ENCODE data around the gene IRAK1. TPM values are rescaled to one million over a fixed set of nuclear protein-coding genes. Genes with fewer than 3 reads are reported as not detected.

IRAK1 gene
- total RNA-seq, 2 experiments from 2014 or later = 201 to 202 TPM

DNA sequence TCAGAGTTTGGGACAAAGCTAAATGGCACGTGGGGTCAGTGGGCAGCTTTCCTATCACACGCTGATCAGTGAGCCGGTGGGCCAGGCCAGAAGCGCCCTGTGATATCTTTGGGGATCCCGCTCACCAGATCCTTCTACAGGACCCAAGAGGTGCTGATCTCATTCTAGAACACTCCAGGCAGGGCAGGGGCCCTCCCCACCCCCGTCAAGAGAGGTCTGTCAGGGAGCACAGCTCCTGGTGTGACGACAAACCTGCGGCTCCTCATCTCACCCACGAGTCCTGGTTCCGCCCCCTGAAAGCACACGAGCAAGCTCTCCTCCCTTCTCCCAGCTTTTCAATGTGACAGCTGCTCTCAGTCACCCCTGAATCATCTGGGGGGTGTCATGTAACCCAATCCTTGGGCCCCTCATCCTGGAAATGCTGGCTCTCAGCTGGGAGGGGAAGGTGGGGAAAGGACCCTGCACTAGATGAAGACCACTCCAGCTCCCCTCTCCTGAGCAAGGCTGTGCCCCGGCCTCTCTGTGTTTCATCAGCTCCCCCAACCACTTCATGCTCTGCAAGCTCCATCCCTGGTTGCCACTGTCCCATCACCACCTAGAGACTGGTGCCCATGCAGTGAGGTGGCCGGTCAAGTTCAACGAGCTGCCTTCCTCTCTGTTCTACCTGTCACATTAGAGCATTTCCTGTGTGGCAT is 52.7 kb downstream of the IRAK1 start:
- ChIA-PET POLR2A (interaction anchor here (0.7 to 1.3 kb wide), 4 partner anchors 14 to 46 kb away, joined by 4 to 5 read pairs (median 4); no protein-coding TSS in a partner anchor), CTCF (interaction anchor here (0.6 to 2.9 kb wide), 5 partner anchors 15 to 64 kb away, joined by 3 to 14 read pairs (median 7); no protein-coding TSS in a partner anchor)

- CTCF ChIA-PET = interaction anchor here (1.0 to 2.9 kb wide), 4 partner anchors 14 to 47 kb away, joined by 4 to 14 read pairs (median 8); no protein-coding TSS in a partner anchor
- POLR2A ChIA-PET = interaction anchor here (0.7 to 1.3 kb wide), 3 partner anchors 22 to 41 kb away, joined by 3 to 5 read pairs (median 4); partner anchors contain the start of gene RENBP
Observed at GRCh38 chrX:153966283-153966688, 53.4 kb downstream of the IRAK1 start.

DNA sequence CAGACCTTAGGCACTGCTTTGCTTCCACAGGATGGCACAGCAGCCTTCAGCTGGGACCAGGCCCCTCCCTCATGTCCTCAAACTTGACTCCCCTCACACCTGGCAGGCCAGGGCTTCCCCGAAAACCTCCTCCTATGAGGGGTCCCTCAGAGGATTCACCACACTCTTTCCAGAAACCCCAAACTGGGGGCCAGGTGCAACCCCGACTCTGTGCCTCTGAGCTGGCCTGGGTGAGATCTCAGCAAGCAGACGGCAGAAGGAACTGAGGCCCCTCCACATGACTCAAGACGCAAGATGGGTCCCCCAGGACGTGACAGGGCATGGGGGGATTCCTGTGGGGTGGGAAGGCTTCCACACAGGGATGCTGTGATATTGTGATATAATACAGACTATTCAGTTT is 54.3 kb downstream of the IRAK1 start:
- POLR2A ChIA-PET = no interaction called here
- CTCF ChIA-PET = interaction anchor here (1.0 to 2.9 kb wide), 3 partner anchors 13 to 41 kb away, joined by 3 to 14 read pairs (median 10); no protein-coding TSS in a partner anchor

DNA sequence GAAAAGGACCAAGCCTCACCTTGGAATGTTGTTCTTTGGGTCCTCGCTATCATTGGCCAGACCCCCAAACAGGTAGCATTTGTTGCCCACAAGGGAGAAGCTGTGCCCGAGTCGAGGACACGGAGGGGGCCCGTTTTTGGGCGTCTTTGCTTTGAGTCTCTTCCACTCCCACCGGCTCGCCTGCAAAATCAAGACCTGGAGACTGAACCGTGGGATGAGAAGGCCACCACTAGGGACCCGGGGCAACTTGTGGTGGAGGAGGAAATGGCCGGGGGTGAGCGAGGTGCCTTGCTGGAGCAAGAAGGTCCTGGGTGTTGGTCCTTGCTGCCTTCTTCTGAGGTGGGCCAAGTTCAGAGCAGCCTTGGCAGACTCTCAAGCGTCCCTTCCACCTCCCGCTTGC is 55.6 kb downstream of the IRAK1 start:
- CTCF ChIA-PET = no interaction called here
- POLR2A ChIA-PET = no interaction called here

DNA sequence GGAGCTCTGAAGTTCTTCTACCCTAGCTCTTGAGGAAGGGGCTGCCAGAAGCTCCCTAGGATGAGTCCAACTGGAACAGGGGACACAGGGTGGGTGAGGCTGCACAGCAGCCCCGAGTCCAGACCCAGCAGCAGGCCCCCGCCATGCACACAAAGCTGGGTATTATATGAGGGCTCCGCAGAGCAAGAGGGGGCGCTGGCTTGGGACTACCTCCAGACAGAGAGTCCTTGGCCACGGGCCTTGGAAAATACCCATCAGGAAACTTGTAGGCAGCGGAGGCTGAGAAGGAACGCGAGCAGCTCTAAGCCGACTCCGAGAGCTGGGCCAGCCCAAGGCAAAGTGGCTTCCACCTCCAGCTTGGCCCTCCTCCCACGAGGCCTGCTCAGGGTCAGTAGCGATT is 56.2 kb downstream of the IRAK1 start:
- POLR2A ChIA-PET = no interaction called here
- CTCF ChIA-PET = interaction anchor here (2.0 kb wide), 1 partner anchor 16 kb away, joined by 5 read pairs; no protein-coding TSS in a partner anchor

- CTCF ChIA-PET = interaction anchor here (0.6 kb wide), 1 partner anchor 47 kb away, joined by 3 read pairs; no protein-coding TSS in a partner anchor
- POLR2A ChIA-PET = interaction anchor here (1.2 kb wide), 1 partner anchor 9 kb away, joined by 3 read pairs; no protein-coding TSS in a partner anchor
Observed at GRCh38 chrX:153961292-153961691, 58.4 kb downstream of the IRAK1 start.

- CTCF ChIA-PET = no interaction called here
- POLR2A ChIA-PET = no interaction called here
Observed at GRCh38 chrX:153960786-153961185, 58.9 kb downstream of the IRAK1 start.

Other genes starting within 250 kb of the IRAK1 start
- gene SRPK3, start 238.9 kb downstream of the IRAK1 start, total RNA-seq = not detected
- 10 to 100 TPM; 52.7 to 55.6 TPM for gene IDH3G, start 225.5 kb downstream of the IRAK1 start, total RNA-seq
- gene SSR4, start 225.2 kb downstream of the IRAK1 start, total RNA-seq = 100 to 1,000 TPM; 155 to 163 TPM
- under 1 TPM; 0.94 to 0.99 TPM for gene PDZD4, start 189.4 kb downstream of the IRAK1 start, total RNA-seq
- gene L1CAM, start 133.7 kb downstream of the IRAK1 start, total RNA-seq = under 1 TPM; 0.19 to 0.31 TPM
- gene AVPR2, start 115.2 kb downstream of the IRAK1 start, total RNA-seq = not detected
- gene ARHGAP4, start 93.6 kb downstream of the IRAK1 start, total RNA-seq = 100 to 1,000 TPM; 112 to 113 TPM
- 100 to 1,000 TPM; 166 to 167 TPM for gene NAA10, start 84.9 kb downstream of the IRAK1 start, total RNA-seq
- 1 to 10 TPM; 5.3 to 6.3 TPM for gene RENBP, start 75.3 kb downstream of the IRAK1 start, total RNA-seq
- gene HCFC1, start 48.1 kb downstream of the IRAK1 start, total RNA-seq = 100 to 1,000 TPM; 136 to 142 TPM
- 1 to 10 TPM; 3.5 to 4.0 TPM for gene TMEM187, start 47.1 kb downstream of the IRAK1 start, total RNA-seq
- gene MECP2, start 77.8 kb upstream of the IRAK1 start, total RNA-seq = 10 to 100 TPM; 49.8 to 51.2 TPM
- gene OPN1LW, start 124.3 kb upstream of the IRAK1 start, total RNA-seq = not detected
- gene OPN1MW, start 162.7 kb upstream of the IRAK1 start, total RNA-seq = not detected
- not detected for gene OPN1MW2, start 199.9 kb upstream of the IRAK1 start, total RNA-seq
- not detected for gene OPN1MW3, start 237.7 kb upstream of the IRAK1 start, total RNA-seq